Measurements from ENCODE around the gene GNB3.

DNA sequence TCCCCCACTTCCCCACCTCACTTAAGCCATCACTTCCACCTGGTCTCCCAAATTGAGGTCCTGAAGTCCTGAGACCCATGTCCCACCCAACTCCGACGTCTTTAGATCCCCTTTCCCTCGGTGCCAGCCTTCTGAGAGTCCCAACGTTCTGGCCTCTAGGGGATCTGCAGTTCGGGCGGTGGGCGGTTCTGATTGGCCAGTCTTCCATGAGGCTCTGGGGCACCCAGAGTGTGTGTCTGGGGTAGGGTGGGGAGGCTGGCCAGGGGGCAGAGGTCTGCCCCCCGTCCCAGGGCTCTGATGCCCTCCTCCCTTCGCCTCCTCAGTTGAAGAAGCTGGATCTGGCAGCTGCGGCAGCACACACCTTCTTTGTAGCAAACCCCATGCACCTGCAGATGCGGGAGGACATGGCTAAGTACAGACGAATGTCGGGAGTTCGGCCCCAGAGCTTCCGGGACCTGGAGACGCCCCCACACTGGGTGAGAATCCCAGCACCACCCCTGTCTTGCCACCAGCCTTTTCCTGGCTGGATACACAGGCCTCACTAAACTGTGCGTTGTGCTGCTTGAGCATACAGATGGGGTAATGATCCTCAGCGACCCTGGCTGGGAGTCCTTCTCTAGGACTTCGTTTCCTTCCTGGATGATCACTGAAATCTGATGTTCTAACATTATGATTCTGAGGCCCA is 11.0 kb upstream of the GNB3 start:
- TF ChIP-seq, protein P1, sequence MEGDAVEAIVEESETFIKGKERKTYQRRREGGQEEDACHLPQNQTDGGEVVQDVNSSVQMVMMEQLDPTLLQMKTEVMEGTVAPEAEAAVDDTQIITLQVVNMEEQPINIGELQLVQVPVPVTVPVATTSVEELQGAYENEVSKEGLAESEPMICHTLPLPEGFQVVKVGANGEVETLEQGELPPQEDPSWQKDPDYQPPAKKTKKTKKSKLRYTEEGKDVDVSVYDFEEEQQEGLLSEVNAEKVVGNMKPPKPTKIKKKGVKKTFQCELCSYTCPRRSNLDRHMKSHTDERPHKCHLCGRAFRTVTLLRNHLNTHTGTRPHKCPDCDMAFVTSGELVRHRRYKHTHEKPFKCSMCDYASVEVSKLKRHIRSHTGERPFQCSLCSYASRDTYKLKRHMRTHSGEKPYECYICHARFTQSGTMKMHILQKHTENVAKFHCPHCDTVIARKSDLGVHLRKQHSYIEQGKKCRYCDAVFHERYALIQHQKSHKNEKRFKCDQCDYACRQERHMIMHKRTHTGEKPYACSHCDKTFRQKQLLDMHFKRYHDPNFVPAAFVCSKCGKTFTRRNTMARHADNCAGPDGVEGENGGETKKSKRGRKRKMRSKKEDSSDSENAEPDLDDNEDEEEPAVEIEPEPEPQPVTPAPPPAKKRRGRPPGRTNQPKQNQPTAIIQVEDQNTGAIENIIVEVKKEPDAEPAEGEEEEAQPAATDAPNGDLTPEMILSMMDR (IDR thresholded peaks at IDR 0.05; ENCODE audit: insufficient read depth, low read length), result no peak
- no peak for TF ChIP-seq POLR2AphosphoS5 (IDR thresholded peaks at IDR 0.05; ENCODE audit: low read depth)
- no peak for TF ChIP-seq SPI1 (IDR thresholded peaks at IDR 0.05; ENCODE audit: borderline replicate concordance, low read depth)
